ENCODE measurements around the gene TNFRSF11A.

- TF ChIP-seq CTCF (conservative IDR thresholded peaks at IDR 0.05) (no peak), EZH2 (IDR thresholded peaks at IDR 0.05; ENCODE audit: low read depth) (no peak)
These were observed 2.9 kb downstream of the TNFRSF11A start for GRCh38 chr18:62327977-62328376.
